Cardiac fibroblast (primary cell): ENCODE measurements around the gene SYK.

Source experiments
- DNase-seq, 2 donors: peaks; one replicate each; pipeline versions ENCODE4 v3.0.0 to v3.0.0-alpha.2; 2010; ENCODE audit warnings: low read depth in 2 of 2
- H3K4me3 ChIP-seq, 2 donors: replicated peaks in 1 of 2; 1 replicate in 1 of 2; 2 replicates in 1 of 2; pipeline ENCODE4 v1.5.1; 2011; ENCODE audit warnings: low read depth in 2 of 2, low read length in 2 of 2, mild to moderate bottlenecking in 2 of 2, moderate library complexity in 1 of 2
- TF ChIP-seq, protein P1 (sequence below): IDR thresholded peaks from one replicate; pipeline ENCODE4 v1.5.1; 2011; ENCODE audit warnings: low read depth, mild to moderate bottlenecking, low read length, inconsistent platforms

Gene SYK

DNA sequence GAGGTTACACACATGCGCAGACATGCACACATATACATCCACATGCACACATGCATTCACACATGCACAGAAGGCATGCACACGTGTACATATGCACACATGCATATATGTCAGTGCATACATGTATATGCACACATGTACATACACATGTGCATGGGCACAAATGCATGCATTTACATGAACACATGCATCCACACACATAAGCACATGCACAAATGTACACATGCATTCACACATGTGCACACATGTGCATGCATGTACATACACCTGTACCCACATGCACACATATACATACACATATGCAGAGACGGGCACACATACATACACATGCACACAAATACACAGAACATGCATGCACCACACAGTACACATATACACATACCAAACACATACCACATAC lies 97.7 kb downstream of the SYK start:
- no peak for DNase-seq
- TF ChIP-seq, protein P1, sequence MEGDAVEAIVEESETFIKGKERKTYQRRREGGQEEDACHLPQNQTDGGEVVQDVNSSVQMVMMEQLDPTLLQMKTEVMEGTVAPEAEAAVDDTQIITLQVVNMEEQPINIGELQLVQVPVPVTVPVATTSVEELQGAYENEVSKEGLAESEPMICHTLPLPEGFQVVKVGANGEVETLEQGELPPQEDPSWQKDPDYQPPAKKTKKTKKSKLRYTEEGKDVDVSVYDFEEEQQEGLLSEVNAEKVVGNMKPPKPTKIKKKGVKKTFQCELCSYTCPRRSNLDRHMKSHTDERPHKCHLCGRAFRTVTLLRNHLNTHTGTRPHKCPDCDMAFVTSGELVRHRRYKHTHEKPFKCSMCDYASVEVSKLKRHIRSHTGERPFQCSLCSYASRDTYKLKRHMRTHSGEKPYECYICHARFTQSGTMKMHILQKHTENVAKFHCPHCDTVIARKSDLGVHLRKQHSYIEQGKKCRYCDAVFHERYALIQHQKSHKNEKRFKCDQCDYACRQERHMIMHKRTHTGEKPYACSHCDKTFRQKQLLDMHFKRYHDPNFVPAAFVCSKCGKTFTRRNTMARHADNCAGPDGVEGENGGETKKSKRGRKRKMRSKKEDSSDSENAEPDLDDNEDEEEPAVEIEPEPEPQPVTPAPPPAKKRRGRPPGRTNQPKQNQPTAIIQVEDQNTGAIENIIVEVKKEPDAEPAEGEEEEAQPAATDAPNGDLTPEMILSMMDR: no peak
- H3K4me3 ChIP-seq: no peak overlapping the region

DNA sequence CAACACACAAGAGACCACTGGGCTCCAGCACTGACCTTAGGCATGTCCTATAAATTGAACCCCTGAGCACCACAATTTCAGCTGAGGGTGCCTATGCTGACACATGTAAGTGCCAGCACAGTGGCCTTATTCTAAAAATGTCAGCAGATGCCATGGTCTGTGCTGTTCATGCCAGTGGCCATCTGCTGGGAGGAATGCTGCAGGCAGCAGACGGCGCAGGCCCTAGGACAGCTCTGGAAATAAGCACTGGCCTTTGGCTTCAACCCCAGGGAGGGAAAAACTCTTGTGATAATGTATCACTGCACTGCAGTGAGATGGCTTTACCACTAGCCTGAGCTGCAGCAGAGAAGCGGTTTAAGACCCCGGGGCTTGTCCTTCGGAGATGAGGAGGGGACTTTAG lies 98.5 kb downstream of the SYK start:
- peak in 1 of 2 donors; percentile 35 for DNase-seq
- no peak overlapping the region for H3K4me3 ChIP-seq
- TF ChIP-seq, protein P1: peak; percentile 5

DNA sequence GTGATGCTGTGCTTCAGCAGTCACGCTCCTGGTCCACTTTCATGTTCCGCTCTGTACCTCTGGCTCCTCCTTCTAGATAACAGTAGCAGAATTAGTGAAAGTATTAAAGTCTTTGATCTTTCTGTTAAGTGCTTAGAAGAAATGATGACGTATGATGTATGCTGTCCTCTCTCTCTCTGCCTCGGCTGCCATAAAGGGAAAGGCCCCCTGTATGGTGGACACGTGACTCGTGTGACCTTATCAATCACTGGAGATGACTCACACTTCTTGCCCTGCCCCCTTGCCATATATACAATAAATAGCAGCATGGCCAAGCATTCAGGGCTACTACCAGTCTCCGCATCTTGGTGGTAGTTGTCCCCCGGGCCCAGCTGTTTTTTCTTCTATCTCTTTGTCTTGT lies 100.3 kb downstream of the SYK start:
- H3K4me3 ChIP-seq: no peak overlapping the region
- DNase-seq: no peak
- TF ChIP-seq, protein P1: no peak

DNA sequence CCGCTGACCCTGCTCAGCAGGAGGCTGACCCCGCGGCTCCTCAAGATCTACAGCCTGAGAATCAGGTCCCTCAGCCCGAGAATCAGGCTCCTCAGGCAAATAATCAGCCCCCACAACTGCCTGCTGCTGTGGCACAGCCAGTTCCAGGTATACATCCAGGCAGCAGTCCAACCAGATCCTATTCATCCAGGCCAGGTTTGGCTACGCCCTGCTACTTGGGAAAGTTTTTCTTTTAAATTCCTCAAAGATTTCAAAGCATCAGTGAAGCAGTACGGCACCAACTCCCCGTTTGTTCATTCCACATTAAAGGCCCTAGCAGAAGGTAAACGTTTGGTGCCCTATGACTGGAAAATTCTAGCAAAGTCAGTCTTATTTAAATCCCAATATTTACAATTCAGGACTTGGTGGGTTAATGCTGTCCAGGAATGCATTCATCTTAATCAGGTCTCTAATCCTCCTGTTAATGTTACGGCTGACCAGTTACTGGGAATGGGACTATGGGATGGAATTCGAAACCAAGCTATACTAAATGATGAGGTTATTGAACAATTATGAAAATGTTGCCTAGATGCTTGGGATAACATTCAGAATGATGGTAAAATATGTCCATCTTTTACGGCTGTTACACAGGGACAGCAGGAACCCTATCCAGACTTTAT lies 102.3 kb downstream of the SYK start:
- TF ChIP-seq, protein P1: no peak
- H3K4me3 ChIP-seq: no peak overlapping the region
- DNase-seq: no peak

DNA sequence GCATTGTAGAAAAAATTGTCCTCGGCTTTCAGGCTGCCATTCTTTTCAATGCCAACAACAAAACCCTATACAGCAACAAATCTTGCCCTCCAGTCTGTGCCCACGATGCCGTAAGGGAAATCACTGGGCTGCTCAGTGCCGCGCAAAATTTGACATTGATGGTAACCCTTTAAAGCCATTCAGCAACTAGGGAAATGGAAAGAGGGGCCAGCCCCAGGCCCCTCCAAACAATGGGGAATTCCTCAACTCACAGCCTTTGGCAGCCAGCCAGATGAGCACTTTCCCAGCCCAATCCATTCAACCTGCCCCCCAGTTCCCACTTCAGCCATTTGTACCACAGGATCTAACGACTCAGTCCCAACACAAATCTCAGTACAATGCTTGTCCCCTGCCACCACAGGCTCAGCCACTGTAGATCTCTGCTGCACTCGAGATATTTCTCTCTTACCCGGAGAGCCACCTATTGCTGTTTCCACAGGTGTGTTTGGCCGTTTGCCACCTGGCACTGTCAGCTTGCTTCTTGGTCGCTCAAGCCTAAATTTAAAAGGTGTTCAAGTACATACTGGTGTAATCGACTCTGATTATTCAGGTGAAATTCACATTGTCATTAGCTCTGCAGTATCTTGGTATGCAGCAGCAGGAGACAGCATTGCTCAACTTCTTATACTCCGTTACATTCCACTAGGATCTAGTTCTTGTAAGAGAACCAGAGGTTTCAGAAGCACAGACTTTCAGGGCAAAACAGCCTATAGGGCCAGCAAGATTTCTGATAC lies 103.3 kb downstream of the SYK start:
- TF ChIP-seq, protein P1: no peak
- DNase-seq: no peak
- H3K4me3 ChIP-seq: no peak overlapping the region

DNA sequence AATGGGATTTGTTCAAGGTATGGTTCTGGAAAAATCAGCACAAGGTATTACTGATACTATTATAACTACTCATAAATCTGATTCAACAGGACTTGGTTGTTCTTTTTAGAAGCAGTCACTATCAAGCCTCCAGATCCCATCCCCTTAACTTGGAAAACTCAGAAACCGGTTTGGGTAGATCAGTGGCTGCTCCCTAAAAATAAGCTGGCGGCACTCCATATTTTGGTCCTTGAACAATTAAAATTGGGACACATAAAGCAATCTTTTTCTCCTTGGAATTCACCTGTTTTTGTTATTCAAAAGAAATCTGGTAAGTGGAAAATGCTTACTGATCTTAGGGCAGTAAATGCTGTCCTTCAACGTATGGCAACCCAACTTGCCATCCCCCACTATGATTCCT lies 104.2 kb downstream of the SYK start:
- no peak overlapping the region for H3K4me3 ChIP-seq
- no peak for DNase-seq
- TF ChIP-seq, protein P1: no peak
